SK-N-SH treated with all-trans-retinoic acid at 6 μM for 48 hours (cell line): ENCODE results near the gene DEF6.

Experiments
- ATAC-seq: fragments of 200-7000 bp; cut with Tn5 transposase; 3 replicates; pipeline ENCODE4 v1.9.1; 2020; ENCODE audit warnings: mild to moderate bottlenecking, moderate library complexity
- ARNTL ChIP-seq: fragments of 450-650 bp; formaldehyde crosslinking; IDR thresholded peaks from 2 replicates; pipeline ENCODE4 v1.5.0; 2020; ENCODE audit warnings: low read depth, mild to moderate bottlenecking, moderate library complexity, borderline replicate concordance
- BACH2 ChIP-seq: fragments of 250-450 bp; sonication (Bioruptor Pico); IDR thresholded peaks from 2 replicates; pipeline ENCODE4 v1.9.0; 2021; ENCODE audit warnings: mild to moderate bottlenecking, borderline replicate concordance
- CREB5 ChIP-seq: fragments of 250-450 bp; sonication (Bioruptor Pico); IDR thresholded peaks from 2 replicates; pipeline ENCODE4 v1.5.1; 2020; ENCODE audit warnings: low read depth, mild to moderate bottlenecking, moderate library complexity
- CSDC2 ChIP-seq: fragments of 250-450 bp; sonication (Bioruptor Pico); IDR thresholded peaks from 2 replicates; pipeline ENCODE4 v1.5.0; 2020; ENCODE audit warnings: mild to moderate bottlenecking, moderate library complexity
- CSRNP3 ChIP-seq: fragments of 250-450 bp; sonication (Bioruptor Pico); IDR thresholded peaks from 2 replicates; pipeline ENCODE4 v1.5.1; 2021; ENCODE audit warnings: mild to moderate bottlenecking, moderate library complexity
- ESRRG ChIP-seq: fragments of 250-450 bp; sonication (Bioruptor Pico); IDR thresholded peaks from 2 replicates; pipeline ENCODE4 v1.6.1; 2021; ENCODE audit warnings: mild to moderate bottlenecking
- GLIS3 ChIP-seq: fragments of 250-450 bp; sonication (Bioruptor Pico); IDR thresholded peaks from 2 replicates; pipeline ENCODE4 v1.5.0; 2020; ENCODE audit warnings: mild to moderate bottlenecking, moderate library complexity
- ISL1 ChIP-seq: fragments of 250-450 bp; sonication (Bioruptor Pico); IDR thresholded peaks from 2 replicates; pipeline ENCODE4 v2.1.2; 2022; ENCODE audit warnings: mild to moderate bottlenecking, moderate library complexity
- OSR1 ChIP-seq: fragments of 250-450 bp; sonication (Bioruptor Pico); IDR thresholded peaks from 2 replicates; pipeline ENCODE4 v1.8.0; 2022; ENCODE audit warnings: moderate library complexity, mild to moderate bottlenecking, inconsistent platforms
- PATZ1 ChIP-seq: fragments of 250-450 bp; sonication (Bioruptor Pico); IDR thresholded peaks from 2 replicates; pipeline ENCODE4 v1.8.0; 2020; ENCODE audit warnings: mild to moderate bottlenecking, moderate library complexity, borderline replicate concordance
- POU6F1 ChIP-seq: fragments of 250-450 bp; sonication (Bioruptor Pico); IDR thresholded peaks from 2 replicates; pipeline ENCODE4 v1.8.0; 2021; ENCODE audit warnings: low read depth, mild to moderate bottlenecking, moderate library complexity, borderline replicate concordance
- RARB ChIP-seq: fragments of 250-450 bp; sonication (Bioruptor Pico); IDR thresholded peaks from 2 replicates; pipeline ENCODE4 v1.8.0; 2021; ENCODE audit warnings: mild to moderate bottlenecking, moderate library complexity
- SNAI2 ChIP-seq: fragments of 250-450 bp; sonication (Bioruptor Pico); IDR thresholded peaks from 2 replicates; pipeline ENCODE4 v1.5.0; 2020; ENCODE audit warnings: mild to moderate bottlenecking, moderate library complexity
- TSHZ2 ChIP-seq: fragments of 250-450 bp; sonication (Bioruptor Pico); IDR thresholded peaks from 2 replicates; pipeline ENCODE4 v1.5.0; 2020; ENCODE audit warnings: mild to moderate bottlenecking, moderate library complexity
- ZFP3 ChIP-seq: fragments of 250-450 bp; sonication (Bioruptor Pico); IDR thresholded peaks from 2 replicates; pipeline ENCODE4 v1.5.0; 2020; ENCODE audit warnings: mild to moderate bottlenecking, moderate library complexity
- ZFP30 ChIP-seq: fragments of 450-650 bp; formaldehyde crosslinking; IDR thresholded peaks from 2 replicates; pipeline ENCODE4 v1.5.0; 2022; ENCODE audit warnings: mild to moderate bottlenecking, moderate library complexity
- ZNF565 ChIP-seq: fragments of 450-650 bp; formaldehyde crosslinking; conservative IDR thresholded peaks from 2 replicates; pipeline ENCODE4 v1.5.0; 2020; ENCODE audit warnings: low read depth, mild to moderate bottlenecking, moderate library complexity
- ZNF70 ChIP-seq: fragments of 450-650 bp; formaldehyde crosslinking; IDR thresholded peaks from 2 replicates; pipeline ENCODE4 v1.5.0; 2020; ENCODE audit warnings: mild to moderate bottlenecking, moderate library complexity

The DEF6 gene

GRCh38 chr6:35365594-35366203 is 68.1 kb downstream of the DEF6 start:
- TF ChIP-seq ZNF565 (CRISPR knock-in tag) (no peak), POU6F1 (no peak), ZFP30 (CRISPR knock-in tag) (no peak), CSDC2 (no peak), PATZ1 (CRISPR knock-in tag) (no peak), TSHZ2 (no peak)
- no peak for ATAC-seq

- no peak for TF ChIP-seq ZNF70 (CRISPR knock-in tag)
- TF ChIP-seq ARNTL (CRISPR knock-in tag), result no peak
- TF ChIP-seq PATZ1 (CRISPR knock-in tag), result no peak
- no peak for TF ChIP-seq ZFP30 (CRISPR knock-in tag)
- no peak for TF ChIP-seq ISL1
- no peak for TF ChIP-seq GLIS3 (CRISPR knock-in tag)
- TF ChIP-seq CSRNP3 (CRISPR knock-in tag), result no peak
- no peak for TF ChIP-seq CREB5 (CRISPR knock-in tag)
- TF ChIP-seq RARB (CRISPR knock-in tag), result no peak
- no peak for TF ChIP-seq CSDC2
- TF ChIP-seq BACH2 (CRISPR knock-in tag), result no peak
- TF ChIP-seq TSHZ2, result no peak
- TF ChIP-seq ESRRG, result no peak
- TF ChIP-seq POU6F1, result no peak
- TF ChIP-seq OSR1 (CRISPR knock-in tag), result no peak
- no peak for TF ChIP-seq ZFP3 (CRISPR knock-in tag)
- TF ChIP-seq SNAI2 (CRISPR knock-in tag), result no peak
- ATAC-seq, result no peak
These were observed 68.6 kb downstream of the DEF6 start for GRCh38 chr6:35366204-35366596.
